Activated CD8-positive, alpha-beta T cell treated with anti-CD3 and anti-CD28 coated beads for 36 hours (primary cell): Measurements from ENCODE around the gene FOXI1. TPM values are rescaled to one million over a fixed set of nuclear protein-coding genes. Genes with fewer than 3 reads are reported as not detected.

Experiments used
- ATAC-seq: fragments of 200-7000 bp; cut with Tn5 transposase; one replicate; pipeline ENCODE4 v1.10.0; 2021; ENCODE audit warnings: mild to moderate bottlenecking, moderate library complexity
- CTCF ChIA-PET: fragments of 350-600 bp; sonication (Branson Sonifier 250); formaldehyde crosslinking; loops from one replicate; lab custom pipeline; 2021; ENCODE audit warnings: antibody characterized with exemption; lab: Charles Lee
- POLR2A ChIA-PET: fragments of 350-600 bp; sonication (Branson Sonifier 250); formaldehyde crosslinking; loops from one replicate; lab custom pipeline; 2021; ENCODE audit warnings: antibody characterized with exemption; lab: Charles Lee
- DNase-seq: peaks from one replicate; pipeline ENCODE4 v3.0.0-alpha.2; 2020
- H3K27ac Mint-ChIP-seq: one replicate; pipeline ENCODE4 v1.8.0; 2021; ENCODE audit warnings: mild to moderate bottlenecking, mixed read lengths
- H3K27me3 Mint-ChIP-seq: one replicate; pipeline ENCODE4 v1.8.0; 2021; ENCODE audit warnings: mixed read lengths
- H3K36me3 Mint-ChIP-seq: one replicate; pipeline ENCODE4 v1.8.0; 2021; ENCODE audit warnings: low read depth, mixed read lengths
- H3K4me1 Mint-ChIP-seq: one replicate; pipeline ENCODE4 v1.8.0; 2021; ENCODE audit warnings: low read depth, mixed read lengths
- H3K4me3 Mint-ChIP-seq: one replicate; pipeline ENCODE4 v1.8.0; 2021; ENCODE audit warnings: mild to moderate bottlenecking, moderate library complexity, mixed read lengths
- H3K9me3 Mint-ChIP-seq: one replicate; pipeline ENCODE4 v1.8.0; 2021; ENCODE audit warnings: mixed read lengths
- CTCF ChIP-seq: fragments of 200-600 bp; IDR thresholded peaks from one replicate; pipeline ENCODE4 v1.8.0; 2022; ENCODE audit warnings: antibody characterized with exemption, mild to moderate bottlenecking
- intact Hi-C: fragments of 100-400 bp; cut with micrococcal nuclease; formaldehyde crosslinking; loops from one replicate; pipeline ENCODE4 v1.10.0; 2022
- total RNA-seq, 2 experiments: library from RNA; stranded (reverse); gene quantifications; one replicate each; pipeline ENCODE4 v1.2.3, GENCODE V29; 2021

Gene FOXI1
- total RNA-seq, 2 experiments from 2014 or later, result not detected

- H3K27me3 Mint-ChIP-seq, result no peaks in the 10 kb centered on the region
Measured at GRCh38 chr5:170067152-170067551, 38.5 kb upstream of the FOXI1 start.

GRCh38 chr5:170067574-170068170, 38.0 kb upstream of the FOXI1 start:
- DNase-seq (no peak), ATAC-seq (no peak)
- TF ChIP-seq CTCF, result no peak
- no peaks in the 10 kb centered on the region for H3K27me3 Mint-ChIP-seq
- H3K4me3 Mint-ChIP-seq, result no peak overlapping the region
- ChIA-PET POLR2A (no interaction called here), CTCF (no interaction called here)
- H3K4me1 Mint-ChIP-seq, result peaks cover 2% of the 10 kb centered on the region
- no peaks in the 10 kb centered on the region for H3K9me3 Mint-ChIP-seq
- intact Hi-C loops, result no loop called here
- H3K36me3 Mint-ChIP-seq, result peaks cover 71% of the 10 kb centered on the region
- H3K27ac Mint-ChIP-seq, result peak overlapping the region; percentile 13

More at GRCh38 chr5:170067152-170067551, 38.5 kb upstream of the FOXI1 start:
- ATAC-seq (no peak), DNase-seq (no peak)
- ChIA-PET POLR2A (no interaction called here), CTCF (no interaction called here)
- Mint-ChIP-seq H3K4me3 (no peak overlapping the region), H3K27ac (peak overlapping the region; percentile 27), H3K9me3 (no peaks in the 10 kb centered on the region), H3K4me1 (peaks cover 2% of the 10 kb centered on the region), H3K36me3 (peaks cover 69% of the 10 kb centered on the region)
- intact Hi-C loops, result no loop called here
- TF ChIP-seq CTCF, result no peak

GRCh38 chr5:170069512-170069911, 36.2 kb upstream of the FOXI1 start:
- ATAC-seq (no peak), DNase-seq (no peak)
- Mint-ChIP-seq H3K4me1 (peaks cover 2% of the 10 kb centered on the region), H3K27ac (no peak overlapping the region), H3K4me3 (no peak overlapping the region), H3K36me3 (peaks cover 56% of the 10 kb centered on the region), H3K27me3 (no peaks in the 10 kb centered on the region), H3K9me3 (no peaks in the 10 kb centered on the region)
- ChIA-PET CTCF (interaction anchor here (0.6 to 2.3 kb wide), 3 partner anchors 10 to 114 kb away, joined by 3 to 14 read pairs (median 3); no protein-coding TSS in a partner anchor), POLR2A (no interaction called here)
- no peak for TF ChIP-seq CTCF
- intact Hi-C loops, result no loop called here

- ATAC-seq, result no peak
- peak; percentile 70 for TF ChIP-seq CTCF
- H3K36me3 Mint-ChIP-seq, result peaks cover 59% of the 10 kb centered on the region
Measured at GRCh38 chr5:170070556-170071412, 34.9 kb upstream of the FOXI1 start.

GRCh38 chr5:170071748-170072147, 33.9 kb upstream of the FOXI1 start:
- ChIA-PET POLR2A (no interaction called here), CTCF (interaction anchor here (0.7 to 2.3 kb wide), 10 partner anchors 9 to 343 kb away, joined by 3 to 14 read pairs (median 3); no protein-coding TSS in a partner anchor)
- Mint-ChIP-seq H3K9me3 (no peaks in the 10 kb centered on the region), H3K27me3 (no peaks in the 10 kb centered on the region), H3K27ac (no peak overlapping the region), H3K4me1 (peaks cover 4% of the 10 kb centered on the region), H3K36me3 (peaks cover 67% of the 10 kb centered on the region), H3K4me3 (no peak overlapping the region)
- DNase-seq (no peak), ATAC-seq (no peak)
- intact Hi-C loops, result no loop called here
- no peak for TF ChIP-seq CTCF

More at GRCh38 chr5:170070556-170071412, 34.9 kb upstream of the FOXI1 start:
- ChIA-PET POLR2A (no interaction called here), CTCF (interaction anchor here (0.5 to 2.3 kb wide), 17 partner anchors 8 to 386 kb away, joined by 3 to 14 read pairs (median 3); no protein-coding TSS in a partner anchor)
- H3K4me3 Mint-ChIP-seq, result no peak overlapping the region
- intact Hi-C loops, result no loop called here
- H3K9me3 Mint-ChIP-seq, result no peaks in the 10 kb centered on the region
- no peaks in the 10 kb centered on the region for H3K27me3 Mint-ChIP-seq
- peak; percentile 42 for DNase-seq
- no peaks in the 10 kb centered on the region for H3K4me1 Mint-ChIP-seq
- no peak overlapping the region for H3K27ac Mint-ChIP-seq
